Activated CD8-positive, alpha-beta memory T cell treated with anti-CD3 and anti-CD28 coated beads for 1 hour (primary cell): ENCODE measurements around the gene SP3.

Experiments
- DNase-seq, 2 donors: peaks; one replicate each; pipeline ENCODE4 v3.0.0-alpha.2; 2020; ENCODE audit warnings: low read depth in 1 of 2; ENCODE audit errors: extremely low read depth in 1 of 2

Gene SP3

DNA sequence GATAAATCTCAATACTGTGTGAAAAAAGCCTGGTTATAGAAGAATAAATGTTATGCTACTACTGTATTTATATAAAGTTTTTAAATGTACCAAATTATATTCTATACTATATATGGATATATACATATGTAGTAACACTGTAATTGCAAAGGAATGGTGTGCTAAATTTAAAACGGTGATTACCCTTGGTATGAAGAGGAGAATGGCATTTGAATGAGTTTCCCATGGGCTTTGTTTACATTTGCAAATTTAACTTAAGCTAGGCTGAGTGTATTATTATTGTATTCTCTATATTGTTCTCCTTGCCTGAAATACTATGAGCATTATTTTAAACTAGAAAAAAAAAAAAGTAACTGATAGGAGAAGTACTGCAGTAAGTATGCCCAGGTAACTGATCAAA is 4.7 kb upstream of the SP3 start:
- no peak for DNase-seq

DNA sequence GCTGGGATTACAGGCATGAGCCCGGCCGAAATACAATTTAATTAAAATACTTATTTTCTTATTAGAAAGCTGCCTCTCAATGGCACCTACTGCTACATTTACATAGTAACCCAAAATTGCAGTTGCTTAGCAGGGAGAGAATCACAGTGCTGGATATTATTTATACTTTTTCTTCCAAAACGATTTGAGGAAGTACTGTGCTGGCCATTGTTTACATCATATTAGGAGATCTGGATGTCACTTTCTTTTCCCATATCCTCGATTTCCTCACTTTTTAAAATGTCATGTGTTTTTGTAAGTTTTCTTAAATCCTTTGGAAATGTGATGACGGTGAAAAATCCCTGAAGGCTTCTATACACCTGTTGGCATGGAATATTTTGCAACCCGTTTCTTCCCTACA is 3.4 kb upstream of the SP3 start:
- no peak for DNase-seq

DNA sequence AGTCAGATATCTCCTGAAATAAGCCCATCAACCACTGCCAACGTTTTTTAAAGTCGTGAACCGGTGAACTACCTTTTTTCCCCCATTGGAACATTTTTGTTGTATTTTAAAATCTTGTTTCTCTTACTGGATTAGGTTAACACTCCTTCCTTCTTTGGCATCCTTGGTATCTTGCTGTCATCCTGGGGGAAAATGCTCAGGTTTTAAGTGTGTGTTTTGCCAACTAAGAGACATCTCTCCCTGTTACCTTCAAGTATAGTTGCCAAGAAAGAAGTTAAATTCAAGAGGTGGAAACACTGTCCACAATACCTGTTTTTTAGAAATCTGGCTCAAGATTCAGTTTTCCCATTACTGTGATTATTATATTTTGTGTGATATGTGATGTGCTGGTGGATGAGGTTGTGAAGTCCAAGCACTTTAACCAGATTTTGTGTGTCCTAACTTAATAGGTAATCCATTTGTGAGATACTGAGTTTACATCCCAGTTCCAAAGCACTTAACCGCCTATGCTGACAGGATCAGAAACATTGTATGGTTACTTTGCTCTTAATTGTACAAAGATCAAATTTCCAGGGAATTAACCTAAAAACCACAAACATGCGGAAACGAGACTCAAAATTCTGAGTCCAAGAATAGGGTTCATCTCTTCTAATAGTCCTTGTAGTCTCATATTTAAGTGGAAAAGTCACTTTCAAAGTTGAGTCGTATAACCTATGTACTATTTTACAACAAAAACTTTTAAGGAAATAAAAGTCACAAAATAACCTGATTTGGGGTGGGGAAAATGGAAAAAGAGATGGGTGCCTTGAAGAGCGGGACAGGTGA is 1.3 kb upstream of the SP3 start:
- DNase-seq = no peak

DNA sequence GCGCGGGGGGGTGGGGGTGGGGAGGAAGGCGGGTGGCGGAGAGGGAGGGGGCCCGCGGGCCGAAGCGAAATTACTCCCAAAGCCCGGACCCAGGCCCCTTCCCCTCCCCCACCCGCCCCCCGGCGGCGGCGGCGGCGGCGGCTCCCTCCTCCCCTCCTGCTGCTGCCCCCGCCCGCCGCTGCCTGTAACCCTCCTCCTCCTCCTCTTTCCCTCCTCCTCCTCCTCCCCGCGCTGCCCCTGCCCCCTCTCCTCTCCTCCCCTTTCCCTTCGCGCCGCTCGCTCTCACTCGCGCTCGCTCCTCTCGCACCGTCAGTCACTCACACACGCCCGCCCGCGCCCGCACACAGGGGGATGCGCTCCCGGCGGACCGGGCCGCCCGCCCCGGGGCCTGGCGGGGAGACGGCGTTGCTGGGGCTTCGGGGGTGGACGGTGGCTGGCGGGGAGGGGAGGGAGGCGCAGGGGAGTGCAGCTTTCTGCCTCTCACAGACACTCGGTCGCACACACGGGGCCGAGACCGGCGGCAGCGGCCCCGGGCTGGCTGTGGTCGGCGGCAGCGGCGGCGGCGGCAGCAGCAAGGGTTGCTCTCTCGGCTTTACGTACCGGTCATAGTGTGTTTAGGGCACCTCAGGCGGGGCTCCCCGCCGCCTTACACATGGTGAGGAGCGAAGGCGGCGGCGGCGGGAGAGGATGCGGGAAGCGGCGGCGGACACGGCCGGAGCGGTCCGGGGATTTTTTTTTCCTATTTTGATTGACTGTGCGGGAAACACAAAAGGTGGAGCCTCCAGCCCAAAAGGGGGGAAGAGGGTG is 405 bp downstream of the SP3 start:
- DNase-seq = peak; percentile 63 to 74

DNA sequence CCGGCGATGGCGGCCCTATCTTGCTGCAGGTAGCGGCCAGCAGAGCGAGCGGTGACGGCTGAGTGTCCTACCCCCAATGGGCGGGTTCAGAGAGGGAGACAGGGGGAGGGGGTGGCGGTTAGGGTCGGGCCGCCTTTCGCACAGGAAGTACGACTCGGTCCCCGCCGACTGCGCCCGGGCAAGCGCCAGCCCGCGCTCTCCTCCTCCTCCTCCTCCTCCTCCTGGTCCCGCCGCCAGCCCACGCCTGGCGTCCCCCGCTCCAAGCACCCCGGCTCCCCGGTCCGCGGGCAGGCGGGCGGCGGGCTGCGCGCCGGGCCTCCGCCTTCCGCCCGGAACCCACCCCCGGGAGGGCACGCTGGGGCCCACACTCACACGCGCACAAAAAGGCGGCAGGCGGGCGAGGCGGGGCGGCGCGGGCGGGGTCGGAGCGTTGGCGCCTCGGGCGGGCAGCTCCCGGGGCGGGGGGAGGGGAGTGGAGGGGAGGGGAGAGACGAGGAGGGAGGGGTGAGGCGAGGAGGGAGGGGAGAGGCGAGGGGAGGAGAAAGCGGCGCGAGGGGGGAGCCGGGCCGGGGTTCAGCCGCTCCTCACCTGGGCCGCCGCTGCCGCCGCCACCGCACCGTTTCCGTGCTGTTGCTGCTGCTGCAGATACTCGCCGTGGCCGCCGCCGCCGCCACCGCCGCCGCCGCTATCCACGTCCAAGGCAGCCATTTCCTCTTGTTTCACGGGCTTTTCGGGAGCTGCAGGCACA is 1.2 kb downstream of the SP3 start:
- DNase-seq = peak; percentile 83 to 87

DNA sequence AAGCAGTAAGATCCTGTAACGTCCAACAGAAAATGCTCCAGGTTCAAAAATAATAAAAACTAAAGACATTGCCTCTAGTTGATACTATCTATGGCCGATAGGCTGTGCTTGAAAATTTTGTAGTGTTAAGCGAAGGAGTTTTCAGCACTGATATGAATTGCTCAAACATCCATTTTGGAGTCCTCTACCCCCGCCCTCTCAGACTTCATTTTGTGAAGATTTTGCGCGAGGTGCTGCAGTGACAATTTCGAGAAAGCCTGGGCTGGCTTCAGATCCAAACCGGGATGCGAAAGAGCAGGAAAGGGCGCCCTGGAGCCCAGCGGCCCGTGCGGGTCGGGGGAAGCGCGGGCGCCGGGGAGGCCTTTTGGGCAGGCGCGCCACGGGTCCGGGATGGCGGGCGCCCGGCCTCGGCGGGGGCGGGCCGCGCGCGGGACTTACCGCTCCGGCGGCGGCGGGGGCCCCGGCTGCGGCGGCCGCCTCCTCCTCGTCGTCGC is 1.8 kb downstream of the SP3 start:
- peak in 1 of 2 donors; percentile 13 for DNase-seq

DNA sequence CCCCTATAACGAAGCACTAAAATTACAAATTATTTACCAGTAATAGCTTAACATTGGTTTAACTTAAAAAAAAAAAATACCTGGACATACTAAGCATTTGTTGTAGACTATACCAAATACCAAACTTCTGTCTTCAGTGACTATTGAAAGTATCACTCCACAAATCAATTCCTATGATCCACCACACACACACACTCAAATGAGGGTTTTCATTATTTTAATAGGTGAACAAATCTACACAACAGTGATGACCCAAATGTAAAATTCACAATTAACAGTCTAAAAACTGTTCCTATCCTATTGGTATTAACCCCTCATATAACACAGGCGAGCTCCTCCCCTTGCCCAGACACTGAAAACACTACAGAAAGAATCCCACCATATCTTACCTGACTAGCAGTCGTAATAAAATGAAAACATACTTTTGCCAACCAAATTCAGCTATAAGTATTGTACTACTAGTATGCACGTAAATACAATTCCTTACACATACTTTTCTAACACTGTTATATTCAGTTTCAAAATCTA is 2.5 kb downstream of the SP3 start:
- DNase-seq = no peak

DNA sequence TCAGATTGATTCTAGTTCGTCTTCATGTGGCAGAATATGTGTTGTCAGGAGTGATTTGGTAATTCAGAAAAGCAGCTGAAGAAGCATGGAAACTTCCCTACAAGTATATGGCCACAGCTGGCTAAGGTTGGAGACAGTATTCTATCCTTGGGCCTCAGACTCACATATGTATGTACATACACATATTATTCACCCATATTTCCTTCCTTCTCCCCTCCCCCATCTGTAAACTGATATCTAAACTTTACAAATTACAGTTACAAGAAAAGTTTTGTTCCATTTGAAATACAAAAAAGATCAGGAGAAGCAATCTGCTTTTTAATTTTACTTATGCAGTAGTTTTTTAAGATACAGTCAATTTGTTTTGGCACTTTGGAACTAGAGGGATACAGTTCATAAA is 3.1 kb downstream of the SP3 start:
- DNase-seq = no peak

DNA sequence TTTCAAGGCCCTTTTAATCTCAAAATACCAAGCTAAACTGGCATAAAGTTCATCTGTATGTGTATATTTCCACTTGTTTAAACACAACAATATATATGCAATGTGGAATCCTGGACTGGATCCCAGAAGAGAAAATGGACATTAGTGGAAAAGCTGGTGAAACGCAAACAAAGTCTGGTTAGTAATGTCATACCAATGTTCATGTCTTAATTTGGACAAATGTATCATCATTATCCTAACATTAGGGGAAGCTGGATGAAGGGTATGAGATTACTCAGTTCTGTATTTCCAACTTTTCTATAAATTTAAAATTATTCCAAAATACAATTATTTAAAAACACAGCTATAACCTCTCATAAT is 3.8 kb downstream of the SP3 start:
- no peak for DNase-seq

DNA sequence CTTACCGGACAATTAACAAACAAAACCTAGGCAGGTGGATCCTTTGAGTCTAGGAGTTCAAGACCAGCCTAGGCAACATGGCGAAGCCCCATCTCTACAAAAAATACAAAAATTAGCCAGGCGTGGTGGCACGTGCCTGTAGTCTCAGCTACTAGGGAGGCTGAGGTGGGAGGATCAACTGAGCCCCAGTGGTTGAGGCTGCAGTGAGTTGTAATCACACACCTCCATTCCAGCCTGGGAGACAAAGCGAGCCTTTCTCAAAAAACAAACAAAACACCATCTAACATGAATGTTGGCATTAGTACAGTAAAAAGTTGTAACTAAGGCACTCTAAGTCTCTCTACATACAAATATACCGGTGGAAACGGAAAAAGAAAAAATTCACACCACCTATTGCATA is 5.3 kb downstream of the SP3 start:
- no peak for DNase-seq

DNA sequence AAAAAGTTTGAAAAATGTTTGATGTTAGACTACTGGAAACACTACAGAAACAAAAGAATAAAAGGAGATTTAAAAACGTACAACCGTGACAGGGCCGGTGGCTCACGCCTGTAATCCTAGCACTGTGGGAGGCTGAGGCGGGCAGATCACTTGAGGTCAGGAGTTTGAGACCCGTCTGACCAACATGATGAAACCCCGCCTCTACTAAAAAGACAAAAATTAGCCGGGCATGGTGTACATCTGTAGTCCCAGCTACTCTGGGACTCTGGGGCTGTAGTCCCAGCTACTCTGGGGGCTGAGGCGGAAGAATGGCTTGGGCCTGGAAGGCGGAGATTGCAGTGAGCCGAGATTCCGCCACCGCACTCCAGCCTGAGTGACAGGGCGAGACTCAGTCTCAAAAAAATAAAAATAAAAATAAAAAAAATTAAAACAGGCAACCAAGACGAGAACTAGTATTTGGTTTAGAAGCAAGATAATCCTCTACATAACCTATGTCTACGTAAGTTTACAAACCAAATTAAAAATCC is 5.8 kb downstream of the SP3 start:
- no peak for DNase-seq

DNA sequence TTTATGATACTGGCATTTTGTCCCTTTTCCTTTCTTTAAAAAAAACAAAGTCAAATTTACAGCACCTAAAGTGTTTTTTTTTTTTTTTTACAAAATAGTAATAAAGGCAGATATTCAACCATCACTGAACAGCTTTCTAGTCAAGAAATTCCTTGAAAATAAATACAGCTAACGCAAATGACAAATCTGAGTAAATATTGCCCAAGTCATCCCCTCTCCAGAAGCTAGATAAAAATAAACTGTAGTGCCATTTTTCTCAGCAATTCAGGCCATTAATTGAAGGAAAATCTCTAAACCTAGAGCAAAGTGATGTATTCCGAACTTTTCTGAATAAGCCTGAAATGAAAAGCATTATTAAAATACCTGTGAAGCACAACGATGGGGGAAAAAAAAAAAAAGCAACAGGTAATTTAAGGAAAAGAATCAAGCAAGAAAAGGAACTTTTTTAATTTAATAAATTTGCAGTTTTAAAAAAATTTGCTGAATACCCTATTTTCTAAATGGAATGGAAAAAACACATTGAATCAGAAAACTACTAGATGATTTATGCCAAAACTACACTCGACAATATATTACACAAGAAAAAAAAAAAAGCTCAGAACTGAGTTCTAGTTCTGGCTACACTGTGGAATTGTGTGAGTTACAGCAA is 6.9 kb downstream of the SP3 start:
- no peak for DNase-seq

DNA sequence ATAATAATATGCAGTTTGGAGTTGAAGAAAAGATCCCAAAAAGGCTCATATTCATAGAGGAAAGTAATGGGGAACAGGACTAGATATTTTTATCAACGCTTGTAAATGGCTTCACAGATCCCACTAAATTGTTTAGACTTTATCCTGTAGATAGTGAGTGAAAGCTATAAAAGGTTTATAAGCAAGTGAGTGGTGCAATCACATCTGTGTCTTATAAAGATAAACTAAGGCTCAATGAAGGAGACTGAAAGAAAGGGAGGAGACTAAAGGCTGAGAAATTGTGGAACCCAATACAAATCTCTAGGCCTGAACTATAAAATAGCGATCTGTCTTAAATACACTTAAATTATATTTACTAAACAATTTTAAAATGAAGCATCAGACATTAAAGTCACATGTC is 7.7 kb downstream of the SP3 start:
- no peak for DNase-seq

DNA sequence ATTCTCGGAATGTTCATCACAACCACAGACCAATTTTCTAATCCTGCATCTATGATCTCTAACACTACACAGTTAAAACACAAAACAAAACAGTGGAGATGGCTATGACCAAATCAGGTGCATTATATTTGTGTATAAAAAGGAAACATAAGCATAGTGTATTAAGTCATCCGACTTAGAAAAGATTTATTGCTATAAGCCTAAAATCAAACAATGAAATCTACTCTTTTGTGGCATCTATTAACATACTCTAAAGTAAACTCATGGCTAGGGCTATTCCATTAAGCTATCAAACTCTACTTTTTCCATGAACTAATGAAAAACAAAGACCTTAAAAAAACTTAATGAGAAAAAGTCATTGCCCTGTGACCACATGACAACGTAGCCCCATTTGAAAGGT is 8.7 kb downstream of the SP3 start:
- no peak for DNase-seq

DNA sequence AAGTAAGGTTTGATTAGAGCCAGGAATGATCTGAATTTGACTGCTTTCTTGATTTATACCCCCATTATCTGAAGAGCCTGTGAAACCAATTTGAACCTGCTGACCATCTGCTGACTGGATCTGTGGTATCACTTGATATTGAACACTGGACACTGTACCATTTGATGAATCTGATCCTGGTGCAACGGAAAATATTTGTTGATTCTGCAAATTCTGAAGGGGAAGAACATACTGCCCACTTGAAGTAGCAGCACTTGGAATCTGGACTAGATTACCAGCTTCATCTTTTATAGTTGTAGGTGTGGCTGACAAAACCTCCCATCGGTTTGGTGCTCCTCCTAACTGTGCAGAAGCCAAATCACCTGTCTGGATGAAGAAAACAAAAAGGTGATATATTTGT is 9.3 kb downstream of the SP3 start:
- DNase-seq = no peak

DNA sequence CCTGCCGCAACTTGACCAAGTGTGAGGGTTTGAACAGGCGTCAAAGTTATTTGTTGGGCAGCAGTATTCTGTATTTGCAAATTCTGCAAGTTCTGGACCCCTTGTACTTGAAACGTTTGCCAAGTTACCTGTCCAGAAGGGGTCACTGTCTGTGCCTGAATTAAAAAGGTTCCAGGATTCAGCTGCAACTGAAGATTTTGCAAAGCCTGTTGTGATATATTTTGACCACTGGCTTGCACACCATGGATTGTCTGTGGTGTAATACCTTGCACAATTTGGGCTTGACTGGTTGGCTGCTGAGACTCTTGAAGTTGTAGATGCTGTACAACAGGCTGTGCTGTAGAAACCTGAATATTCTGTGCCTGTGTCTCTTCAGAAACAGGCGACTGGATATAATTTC is 10.2 kb downstream of the SP3 start:
- no peak for DNase-seq

DNA sequence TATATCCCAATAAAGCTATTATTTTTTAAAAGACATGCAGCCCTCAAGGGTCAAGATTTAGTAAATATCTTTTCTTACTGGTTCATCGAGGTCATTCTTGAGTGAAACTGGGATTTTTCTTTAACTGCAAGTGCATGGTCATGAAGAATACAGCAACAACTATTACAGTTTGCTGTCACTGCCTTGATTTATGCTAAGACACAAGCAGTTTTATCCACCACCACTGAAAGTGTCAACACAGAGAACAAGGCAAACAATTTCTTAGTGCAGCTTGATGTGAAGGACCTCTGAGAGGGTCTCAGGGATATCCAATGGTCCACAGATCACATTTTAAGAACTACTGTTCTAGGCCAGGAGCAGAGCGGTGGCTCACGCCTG is 12.1 kb downstream of the SP3 start:
- no peak for DNase-seq

DNA sequence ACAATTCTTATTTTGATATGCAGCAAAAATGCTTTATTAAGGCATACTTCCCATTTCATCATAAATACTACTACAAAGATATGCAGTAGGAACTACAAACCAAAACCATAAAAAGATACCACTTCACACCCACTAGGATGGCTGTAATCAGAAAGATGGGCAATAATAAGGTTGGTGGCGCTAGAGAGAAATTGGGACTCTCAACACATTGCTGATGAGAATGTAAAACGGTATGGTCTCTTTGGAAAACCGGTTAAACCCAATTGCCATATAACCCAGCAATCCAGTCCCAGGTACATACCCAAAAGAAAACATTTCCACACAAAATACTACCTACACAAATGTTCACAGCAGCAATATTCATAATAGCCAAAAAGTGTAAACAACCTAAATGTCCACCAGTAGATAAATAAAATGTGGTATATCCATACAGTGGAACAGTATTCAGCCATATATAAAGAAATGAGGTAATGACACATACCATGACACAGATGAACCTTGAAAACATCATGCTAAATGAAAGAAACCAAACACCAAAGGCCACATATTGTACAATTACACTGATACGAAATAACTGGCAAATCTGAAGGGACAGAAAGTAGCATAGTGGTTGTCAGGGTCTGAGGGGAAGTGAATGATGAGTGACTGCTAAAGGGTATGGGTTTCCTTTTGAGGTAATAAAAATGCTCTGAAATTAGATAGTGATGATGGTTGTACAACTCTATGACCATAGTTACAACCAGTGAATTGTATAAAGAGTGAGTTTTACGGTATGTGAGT is 12.7 kb downstream of the SP3 start:
- no peak for DNase-seq

DNA sequence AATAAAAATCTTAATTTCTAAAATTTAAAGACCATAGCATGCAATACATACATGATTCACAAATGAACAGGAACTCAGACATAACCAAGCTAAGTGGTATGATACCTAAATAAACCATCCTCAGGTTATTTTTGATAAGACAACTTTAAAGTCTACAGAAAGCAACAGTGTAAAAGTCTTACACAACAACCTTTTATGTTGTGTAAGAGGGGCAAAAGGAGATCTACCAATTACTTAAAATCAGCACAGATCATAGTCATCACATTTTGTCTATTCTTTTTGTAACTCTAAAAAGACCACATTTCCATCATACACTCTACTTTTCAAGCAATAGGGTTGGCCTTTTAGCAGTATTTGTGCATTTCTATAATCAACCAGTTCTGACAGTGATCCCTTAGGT is 16.3 kb downstream of the SP3 start:
- no peak for DNase-seq

DNA sequence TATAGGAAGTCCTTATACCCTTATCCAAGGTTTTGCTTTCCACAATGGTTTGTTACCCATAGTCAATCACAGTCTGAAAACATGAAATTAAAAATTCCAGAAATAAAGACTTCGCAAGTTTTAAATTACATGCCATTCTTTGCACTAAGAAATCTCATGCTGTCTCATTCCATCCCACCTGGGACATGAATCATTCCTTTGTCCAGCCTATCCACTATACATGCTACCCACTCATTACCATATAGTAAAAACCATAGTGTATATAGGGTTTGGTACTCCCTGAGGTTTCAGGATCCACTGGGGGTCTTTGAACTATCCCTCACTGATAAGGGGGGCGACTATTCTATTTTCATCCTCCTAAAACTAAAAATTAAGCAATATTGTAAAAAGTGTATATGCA is 17.0 kb downstream of the SP3 start:
- DNase-seq = no peak
